Heart left ventricle (tissue), 13 donors: ENCODE measurements around the gene FAM180A.

ENCODE experiments used
- CTCF ChIP-seq, 12 donors: fragments of 200-600 bp; sonication (generic) in 4 of 12; IDR thresholded peaks; one replicate each; pipeline versions ENCODE4 v1.5.0 to v1.8.0; 2018 to 2022; ENCODE audit warnings: antibody characterized with exemption in 12 of 12, mild to moderate bottlenecking in 5 of 12
- POLR2A ChIP-seq, 2 donors: fragments of 450-650 bp; IDR thresholded peaks; one replicate each; pipeline ENCODE4 v1.6.1; 2017; ENCODE audit warnings: antibody characterized with exemption in 2 of 2, mild to moderate bottlenecking in 2 of 2, moderate library complexity in 2 of 2
- donor health status: ischemic (EF 13 %, LVEDD 7.1; RV severe dilation, severe dysfunction).
- donor health status: DM: no; HTN: yes; CAD: no.
- donor health status: DM: no; HTN: no; CAD: no.
- donor health status: ischemic (EF 25% LVEDD 6.9; RV normal size, moderate dysfunction).
- donor health status: ischemic (EF 25% LVEDD 5.7; RV mildly dilated, moderate dysfunction).
- donor health status: ischemic (EF 35%, LVEDD 5.7; RV mildly dilated, moderate dysfunction).
- donor health status: nonischemic (EF 11% LVEDD 7.7; RV severe dilation, severe dysfunction).
- donor health status: DM: yes; HTN: yes; CAD: no.
- donor health status: PGD.
- donor health status: ischemic (EF 29% LVEDD 5.4; RV normal size, mild dysfunction).
- donor health status: nonischemic (EF 23%, LVEDD 6.1; RV moderate dilation, normal function).

- TF ChIP-seq CTCF (IDR thresholded peaks at IDR 0.05) (no peak), POLR2A (IDR thresholded peaks at IDR 0.05) (no peak)
These were observed 28.9 kb downstream of the FAM180A start for GRCh38 chr7:135719688-135720087.
